ENCODE measurements around the gene DPEP1.

GRCh38 chr16:89656435-89657121 is 43.1 kb downstream of the DPEP1 start:
- TF ChIP-seq CTCF (conservative IDR thresholded peaks at IDR 0.05; ENCODE audit: low read depth, low read length): no peak
- no peak for TF ChIP-seq EZH2 (IDR thresholded peaks at IDR 0.05; ENCODE audit: borderline replicate concordance, low read depth, low read length, poor library complexity, severe bottlenecking)
